Measurements from ENCODE around the gene PLA2G6. TPM values are rescaled to one million over a fixed set of nuclear protein-coding genes. Genes with fewer than 3 reads are reported as not detected.
A peak's percentile ranks its signal among the peaks of the same experiment; 100 is the strongest.

PLA2G6 gene
- total and polyA plus RNA-seq, 2 of the 8 experiments (the other 6 are each of a cell fraction or from before 2014, with no cell fraction given): 13.2 to 21.0 TPM

DNA sequence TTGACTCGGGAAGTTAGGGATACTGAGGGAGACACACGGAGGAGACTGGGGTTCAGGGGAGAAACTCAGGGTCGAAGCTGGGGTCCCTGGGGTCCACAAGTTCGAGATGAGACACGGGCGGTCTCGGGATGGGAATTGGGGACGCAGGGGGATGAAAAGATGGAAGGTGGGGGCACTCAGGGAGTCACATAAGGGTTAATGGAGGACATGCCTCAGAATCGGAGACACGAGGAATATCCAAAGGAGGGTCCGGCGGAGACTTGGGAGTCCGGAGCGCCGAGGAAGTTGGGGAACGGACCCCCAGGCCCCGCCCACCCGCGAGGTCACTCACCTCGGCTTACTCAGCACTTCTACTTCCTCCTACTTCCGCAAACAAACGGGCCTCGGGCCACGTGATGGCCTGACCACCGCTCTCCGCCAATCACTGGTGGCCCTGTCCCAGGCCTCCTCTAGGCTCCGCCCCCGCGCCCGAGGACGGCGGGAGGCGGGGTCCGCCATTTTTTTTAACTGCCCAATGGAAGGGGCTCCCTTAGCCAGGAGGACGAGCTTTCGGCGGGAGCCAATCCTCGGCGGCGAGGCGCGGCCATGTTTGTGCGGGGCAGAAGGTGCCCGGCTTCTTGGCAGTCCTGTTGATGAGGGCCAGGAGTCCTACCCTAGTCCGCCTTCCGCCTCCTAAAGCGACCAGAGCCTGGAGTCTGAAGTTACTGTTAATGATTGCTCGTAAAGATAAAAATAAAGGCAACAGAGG is at the start of gene PLA2G6 (continued):
- TF ChIP-seq KDM4A (IDR thresholded peaks at IDR 0.05; ENCODE audit: low read depth, low read length, severe bottlenecking) (peak; percentile 10), YY1 (IDR thresholded peaks at IDR 0.05; ENCODE audit: low read depth, low read length) (peak; percentile 100), TAF1 (IDR thresholded peaks at IDR 0.05; ENCODE audit: low read depth, low read length) (peak; percentile 76), SP1 (IDR thresholded peaks at IDR 0.05; ENCODE audit: low read depth, low read length) (peak; percentile 67), EGR1 (IDR thresholded peaks at IDR 0.05; ENCODE audit: borderline replicate concordance, low read depth, low read length) (peak; percentile 74; the same call in 1 of the 2 replicates), BACH1 (IDR thresholded peaks at IDR 0.05; ENCODE audit: low read length) (peak; percentile 96), USF2 (IDR thresholded peaks at IDR 0.05; ENCODE audit: low read length) (peak; percentile 97), ATF3 (IDR thresholded peaks at IDR 0.05; ENCODE audit: insufficient read depth, low read depth, low read length) (peak; percentile 81), MAFK (IDR thresholded peaks at IDR 0.05; ENCODE audit: low read depth, low read length) (peak; percentile 90)
- TF ChIP-seq, protein P1, sequence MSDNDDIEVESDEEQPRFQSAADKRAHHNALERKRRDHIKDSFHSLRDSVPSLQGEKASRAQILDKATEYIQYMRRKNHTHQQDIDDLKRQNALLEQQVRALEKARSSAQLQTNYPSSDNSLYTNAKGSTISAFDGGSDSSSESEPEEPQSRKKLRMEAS (IDR thresholded peaks at IDR 0.05): peak; percentile 33; the same call in 1 of the 2 replicates
- TF ChIP-seq, protein P2, sequence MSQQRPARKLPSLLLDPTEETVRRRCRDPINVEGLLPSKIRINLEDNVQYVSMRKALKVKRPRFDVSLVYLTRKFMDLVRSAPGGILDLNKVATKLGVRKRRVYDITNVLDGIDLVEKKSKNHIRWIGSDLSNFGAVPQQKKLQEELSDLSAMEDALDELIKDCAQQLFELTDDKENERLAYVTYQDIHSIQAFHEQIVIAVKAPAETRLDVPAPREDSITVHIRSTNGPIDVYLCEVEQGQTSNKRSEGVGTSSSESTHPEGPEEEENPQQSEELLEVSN (IDR thresholded peaks at IDR 0.05): peak; percentile 75
- TF ChIP-seq, protein P3, sequence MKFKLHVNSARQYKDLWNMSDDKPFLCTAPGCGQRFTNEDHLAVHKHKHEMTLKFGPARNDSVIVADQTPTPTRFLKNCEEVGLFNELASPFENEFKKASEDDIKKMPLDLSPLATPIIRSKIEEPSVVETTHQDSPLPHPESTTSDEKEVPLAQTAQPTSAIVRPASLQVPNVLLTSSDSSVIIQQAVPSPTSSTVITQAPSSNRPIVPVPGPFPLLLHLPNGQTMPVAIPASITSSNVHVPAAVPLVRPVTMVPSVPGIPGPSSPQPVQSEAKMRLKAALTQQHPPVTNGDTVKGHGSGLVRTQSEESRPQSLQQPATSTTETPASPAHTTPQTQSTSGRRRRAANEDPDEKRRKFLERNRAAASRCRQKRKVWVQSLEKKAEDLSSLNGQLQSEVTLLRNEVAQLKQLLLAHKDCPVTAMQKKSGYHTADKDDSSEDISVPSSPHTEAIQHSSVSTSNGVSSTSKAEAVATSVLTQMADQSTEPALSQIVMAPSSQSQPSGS (IDR thresholded peaks at IDR 0.05; ENCODE audit: low read length): no peak
